NCI-H2081 treated with DMSO at 0.1 percent for 48 hours (cell line): ENCODE measurements around the gene DGCR6.
"Not testable (repeated sequence)": the region's sequence is repeated elsewhere in the genome, so short reads cannot be mapped to it uniquely, and the experiment has no call there.

Source experiments
- DNase-seq: peaks from one replicate; lab custom pipeline; 2025; lab: John Stamatoyannopoulos, UW

Gene DGCR6

GRCh38 chr22:18905540-18906409, at the start of gene DGCR6:
DGCR6 (plus strand) TSS chr22:18906320; CDS start chr22:18906375, 55 bp downstream.
- DNase-seq, result no peak

- DNase-seq, result not testable (repeated sequence)
Measured at GRCh38 chr22:18859314-18859713, 46.8 kb upstream of the DGCR6 start.

GRCh38 chr22:18881260-18881659, 24.9 kb upstream of the DGCR6 start:
- not testable (repeated sequence) for DNase-seq

DNA sequence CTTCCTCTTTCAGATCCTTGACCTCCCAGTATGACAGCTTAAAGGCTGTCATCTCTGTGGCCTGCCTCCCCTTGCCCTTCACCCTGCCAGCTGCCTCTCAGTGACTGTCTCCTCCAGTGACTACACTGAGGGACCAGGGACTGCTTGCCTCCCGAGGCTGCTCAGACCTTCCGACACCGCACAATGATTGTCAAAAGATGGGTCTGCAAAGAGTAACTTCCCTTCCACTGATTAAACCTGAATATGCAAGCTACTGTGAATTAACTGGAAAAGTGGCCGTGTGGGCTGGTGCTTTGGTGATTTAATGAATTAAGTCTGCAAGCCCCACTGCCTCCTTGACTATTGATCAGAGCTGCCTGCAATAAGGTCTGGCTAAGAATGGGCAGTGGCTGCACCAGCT, 21.7 kb upstream of the DGCR6 start:
- not testable (repeated sequence) for DNase-seq

GRCh38 chr22:18888115-18888514, 18.0 kb upstream of the DGCR6 start:
- no peak for DNase-seq

DNA sequence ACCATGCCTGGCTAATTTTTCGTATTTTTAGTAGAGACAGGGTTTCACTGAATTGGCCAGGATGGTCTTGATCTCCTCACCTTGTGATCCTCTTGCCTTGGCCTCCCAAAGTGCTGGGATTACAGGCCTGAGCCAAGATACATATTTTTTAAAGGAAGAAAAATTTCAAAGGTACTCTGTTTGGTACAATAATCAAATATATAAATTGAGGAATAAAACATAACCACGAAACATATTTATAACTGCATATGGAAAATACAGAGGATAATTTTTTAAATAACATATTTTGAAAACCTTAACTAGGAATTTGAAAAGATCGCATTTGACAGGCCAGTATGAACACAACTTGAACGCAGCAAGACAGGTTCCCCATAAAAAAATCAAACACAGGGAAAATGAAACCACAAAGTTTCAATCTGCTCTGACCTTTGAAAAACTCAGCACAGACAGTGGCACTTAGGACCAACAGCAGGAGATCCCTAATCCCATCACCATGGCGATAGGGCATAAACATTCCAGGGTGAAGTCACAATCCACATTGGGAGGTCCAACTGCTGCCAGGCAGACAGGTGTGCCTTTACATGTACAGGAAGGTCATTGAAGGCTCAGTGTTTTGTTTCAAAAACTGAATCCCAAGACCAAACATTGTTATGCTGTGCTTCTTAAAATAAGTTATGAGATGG, 15.5 kb upstream of the DGCR6 start:
- not testable (repeated sequence) for DNase-seq

- DNase-seq, result not testable (repeated sequence)
Measured at GRCh38 chr22:18893775-18894174, 12.3 kb upstream of the DGCR6 start.

DNA sequence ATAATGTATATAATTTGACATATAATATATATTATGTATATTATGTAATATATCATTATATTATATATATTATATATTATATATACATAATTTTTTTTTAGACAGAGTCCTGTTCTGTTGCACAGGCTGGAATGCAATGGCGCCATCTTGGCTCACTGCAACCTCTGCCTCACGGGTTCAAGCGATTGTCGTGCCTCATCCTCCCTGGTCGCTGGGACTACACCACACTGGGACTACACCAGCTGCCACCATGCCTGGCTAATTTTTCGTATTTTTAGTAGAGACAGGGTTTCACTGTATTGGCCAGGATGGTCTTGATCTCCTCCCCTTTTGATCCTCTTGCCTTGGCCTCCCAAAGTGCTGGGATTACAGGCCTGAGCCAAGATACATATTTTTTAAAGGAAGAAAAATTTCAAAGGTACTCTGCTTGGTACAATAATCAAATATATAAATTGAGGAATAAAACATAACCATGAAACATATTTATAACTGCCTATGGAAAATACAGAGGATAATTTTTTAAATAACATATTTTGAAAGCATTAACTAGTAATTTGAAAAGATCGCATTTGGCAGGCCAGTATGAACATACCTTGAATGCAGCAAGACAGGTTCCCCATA, 10.0 kb upstream of the DGCR6 start:
- not testable (repeated sequence) for DNase-seq

DNA sequence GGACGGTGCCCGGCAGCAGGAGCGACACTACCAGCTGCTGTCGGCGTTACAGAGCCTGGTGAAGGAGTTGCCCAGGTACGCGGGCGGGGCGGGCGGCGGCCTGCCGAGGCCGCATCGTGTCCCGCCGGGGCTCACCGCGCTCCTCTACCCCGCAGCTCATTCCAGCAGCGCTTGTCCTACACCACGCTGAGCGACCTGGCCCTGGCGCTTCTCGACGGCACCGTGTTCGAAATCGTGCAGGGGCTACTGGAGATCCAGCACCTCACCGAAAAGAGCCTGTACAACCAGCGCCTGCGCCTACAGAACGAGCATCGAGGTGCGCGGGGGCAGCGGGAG, 258 bp downstream of the DGCR6 start:
- DNase-seq, result not testable (repeated sequence)

DNA sequence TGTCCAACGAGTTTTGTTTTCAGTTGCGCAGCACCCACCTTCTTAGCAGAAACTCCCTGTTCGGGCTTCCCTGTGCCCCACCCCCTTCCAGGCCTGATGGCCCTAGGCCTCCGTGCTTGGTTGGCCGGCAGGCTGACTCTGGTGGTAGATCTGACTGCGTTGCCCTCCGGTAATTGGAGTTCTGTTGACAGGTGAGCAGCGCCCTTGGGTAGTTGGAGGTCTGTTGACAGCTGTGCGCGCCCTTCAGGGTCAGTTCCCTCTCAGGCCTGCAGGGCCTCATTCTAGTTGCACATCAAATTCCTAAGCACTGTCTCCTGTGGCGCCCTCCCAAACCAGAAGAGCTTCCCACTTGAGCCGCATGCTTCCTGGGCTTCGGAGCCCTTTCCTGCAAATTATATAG, 776 bp downstream of the DGCR6 start:
- DNase-seq, result no peak

GRCh38 chr22:18909556-18909955, 3.4 kb downstream of the DGCR6 start:
- DNase-seq, result no peak

DNA sequence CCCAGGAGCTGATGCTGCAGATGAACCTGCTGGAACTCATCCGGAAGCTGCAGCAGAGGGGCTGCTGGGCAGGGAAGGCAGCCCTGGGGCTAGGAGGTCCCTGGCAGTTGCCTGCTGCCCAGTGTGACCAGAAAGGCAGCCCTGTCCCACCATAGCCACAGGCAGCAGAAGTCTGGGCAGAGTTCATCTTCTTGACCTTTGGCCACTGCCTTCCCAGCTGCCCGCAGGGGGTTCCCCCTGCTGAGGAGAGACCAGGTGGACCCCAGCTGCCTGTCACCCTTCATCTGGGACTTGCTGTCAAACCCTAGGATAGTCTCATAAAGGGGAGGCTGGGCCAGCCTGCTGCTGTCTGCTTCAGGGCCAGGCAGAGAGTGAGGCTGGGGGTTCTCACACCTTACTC, 5.4 kb downstream of the DGCR6 start:
- not testable (repeated sequence) for DNase-seq

DNA sequence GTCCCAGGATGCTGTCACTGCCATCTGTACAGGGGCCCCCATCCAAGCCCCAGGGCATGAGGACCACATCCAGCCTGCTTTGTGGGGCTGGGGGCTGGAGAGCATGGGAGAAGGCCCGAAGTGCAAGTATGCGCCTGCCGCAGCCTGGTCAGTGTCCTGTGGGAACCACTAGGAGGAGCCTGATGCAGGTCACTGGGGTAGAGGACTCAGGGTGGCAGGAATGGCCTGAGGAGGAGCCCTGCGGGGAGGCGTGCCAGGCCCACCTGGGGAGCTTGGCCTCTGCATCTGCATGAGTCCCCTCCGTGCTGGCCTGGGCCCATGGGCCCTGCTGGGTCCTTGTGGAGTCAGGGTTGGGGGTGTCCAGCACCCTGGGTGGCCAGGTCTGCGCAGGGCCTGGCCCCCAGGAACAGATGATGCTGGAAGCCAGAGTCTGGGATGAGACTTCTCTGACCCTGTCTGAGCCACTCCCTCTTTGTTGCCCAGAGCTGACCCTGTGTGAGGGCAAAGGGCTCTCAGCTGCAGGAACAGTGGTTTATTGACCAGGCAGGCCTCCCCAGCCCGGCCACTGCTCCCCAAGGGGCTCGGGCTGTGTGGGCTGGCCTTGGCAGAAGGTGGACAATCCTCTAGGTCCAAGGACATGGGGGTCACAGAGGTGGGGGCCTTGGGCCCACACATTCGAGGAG, 6.3 kb downstream of the DGCR6 start:
- not testable (repeated sequence) for DNase-seq

GRCh38 chr22:18914558-18914957, 8.4 kb downstream of the DGCR6 start:
- not testable (repeated sequence) for DNase-seq

DNA sequence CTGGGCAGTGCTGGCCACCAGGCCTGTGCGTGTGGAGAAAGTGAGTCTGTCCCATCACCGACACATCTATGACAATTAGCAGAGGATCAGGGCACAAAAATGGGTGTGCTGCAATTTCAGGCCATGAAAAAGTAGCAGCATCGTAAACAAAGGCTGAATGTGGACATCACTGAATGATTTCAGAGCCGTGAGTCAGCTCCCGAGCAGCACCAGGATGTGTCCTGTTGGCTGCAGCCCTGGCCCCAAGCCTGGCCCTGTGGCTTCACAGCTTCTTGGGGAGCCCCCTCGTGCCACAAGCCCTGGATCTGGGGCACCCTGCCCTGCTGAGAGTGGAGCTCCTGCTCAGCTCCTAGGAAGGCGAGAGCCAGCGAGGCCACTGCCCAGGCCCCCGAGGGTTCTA, 9.4 kb downstream of the DGCR6 start:
- not testable (repeated sequence) for DNase-seq

DNA sequence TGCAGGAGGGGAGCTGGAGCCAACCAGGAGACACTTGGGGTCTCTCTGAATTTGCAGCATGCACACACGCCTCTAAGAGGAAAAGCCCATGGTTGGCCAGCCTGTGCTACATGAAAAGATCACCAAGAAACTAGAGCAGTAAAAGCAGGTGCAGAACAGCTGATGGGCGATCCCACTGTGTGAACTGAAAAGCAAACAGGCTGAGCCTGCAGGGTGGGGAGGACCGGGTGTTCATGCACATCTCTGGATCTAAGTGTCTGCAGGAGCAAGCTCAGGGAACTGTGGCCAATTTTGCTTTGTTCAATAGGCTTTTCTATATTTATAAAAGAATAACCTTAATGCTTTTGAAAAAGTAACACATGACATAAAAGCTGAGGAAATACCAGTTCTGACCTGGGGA, 11.7 kb downstream of the DGCR6 start:
- not testable (repeated sequence) for DNase-seq

DNA sequence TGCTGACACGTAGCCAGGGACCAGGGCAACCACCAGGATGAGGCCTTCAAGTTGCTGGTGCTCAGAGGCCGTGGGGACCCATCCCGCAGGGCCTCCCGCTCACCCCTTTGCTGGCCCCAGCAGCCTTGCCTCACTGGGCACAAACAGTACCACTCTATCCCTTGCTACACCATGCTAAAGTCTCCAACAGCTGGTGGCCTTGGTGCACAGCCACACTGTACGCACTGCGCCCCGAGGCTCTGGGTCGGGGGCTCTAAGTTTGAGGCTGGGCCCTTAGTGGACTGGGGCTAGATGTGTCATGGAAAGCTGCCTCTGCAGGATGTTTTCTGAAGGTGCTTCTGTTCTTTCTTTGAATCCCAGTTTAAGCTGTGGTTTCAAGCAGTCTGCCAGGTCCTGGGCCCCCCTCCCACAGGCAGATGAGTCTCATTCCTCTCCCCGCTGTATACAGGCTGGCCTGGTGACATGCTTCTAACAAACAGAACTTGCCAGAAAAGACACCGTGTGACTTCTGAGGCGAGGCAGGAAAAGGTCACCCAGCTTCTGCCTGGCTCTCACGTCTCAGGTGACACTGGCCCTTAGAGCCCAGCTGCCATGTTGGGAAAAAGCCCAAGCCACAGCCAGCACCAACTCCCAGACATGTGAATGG, 14.3 kb downstream of the DGCR6 start:
- not testable (repeated sequence) for DNase-seq

- DNase-seq, result no peak
Measured at GRCh38 chr22:18925368-18926064, 19.4 kb downstream of the DGCR6 start.

GRCh38 chr22:18927020-18927419, 20.9 kb downstream of the DGCR6 start:
- DNase-seq, result no peak

DNA sequence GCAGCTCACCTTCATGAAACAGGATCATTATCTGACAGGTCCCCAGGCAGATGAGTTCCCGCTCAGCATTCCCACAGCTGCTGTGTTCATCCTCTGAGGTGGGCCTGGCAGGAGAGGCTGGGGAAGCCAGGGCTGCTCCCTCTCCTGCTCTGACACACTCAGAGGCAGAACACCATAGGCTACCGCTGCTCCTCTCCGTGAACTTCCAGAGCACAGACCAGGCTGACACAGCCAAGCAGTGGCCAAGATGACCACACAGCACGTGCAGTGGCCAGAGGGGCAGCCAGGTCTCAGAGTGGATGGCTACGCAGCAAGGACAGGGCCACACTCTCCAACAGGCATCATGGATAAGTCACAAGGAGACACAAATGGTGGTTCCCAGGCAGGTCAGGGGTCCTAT, 21.5 kb downstream of the DGCR6 start:
- DNase-seq, result no peak

GRCh38 chr22:18929459-18929858, 23.3 kb downstream of the DGCR6 start:
- DNase-seq, result no peak
